A549 (cell line): ENCODE data around the gene BICRAL.

Source experiments
- CEBPB ChIP-seq, 2 experiments: fragments of >200 bp in 1 of 2; sonication (Bioruptor Twin) in 1 of 2; formaldehyde crosslinking in 1 of 2; IDR thresholded peaks; 2 replicates each; pipeline ENCODE4 v1.6.1; 2012 to 2016
- CTCF ChIP-seq: fragments of >200 bp; sonication (Bioruptor Twin); formaldehyde crosslinking; IDR thresholded peaks from 3 replicates; pipeline ENCODE4 v1.5.1; 2016
- E2F6 ChIP-seq: IDR thresholded peaks from 2 replicates; pipeline ENCODE4 v1.6.1; 2012; ENCODE audit warnings: low read depth, borderline replicate concordance
- EP300 ChIP-seq, 2 experiments: fragments of >200 bp; sonication (Bioruptor Twin); formaldehyde crosslinking; IDR thresholded peaks; 2 replicates in 1 of 2; 3 replicates in 1 of 2; pipeline ENCODE4 v1.6.1; 2016 to 2017
- HOXA7 ChIP-seq: fragments of 250-450 bp; sonication (Bioruptor Pico); IDR thresholded peaks from 2 replicates; pipeline ENCODE4 v1.5.0; 2020; ENCODE audit warnings: mild to moderate bottlenecking, moderate library complexity
- POLR2A ChIP-seq: IDR thresholded peaks from 2 replicates; pipeline ENCODE4 v1.6.1; 2012; ENCODE audit warnings: mild to moderate bottlenecking, low read length
- TF ChIP-seq, protein P1 (sequence below): fragments of 150-350 bp; IDR thresholded peaks from 2 replicates; pipeline ENCODE4 v1.6.1; 2014; ENCODE audit warnings: low read depth, mild to moderate bottlenecking, low read length
- TF ChIP-seq, protein P2 (sequence below): fragments of 200-600 bp; sonication (generic); IDR thresholded peaks from 2 replicates; pipeline ENCODE4 v1.6.1; 2016; ENCODE audit warnings: antibody characterized with exemption, mild to moderate bottlenecking, moderate library complexity

DNA sequence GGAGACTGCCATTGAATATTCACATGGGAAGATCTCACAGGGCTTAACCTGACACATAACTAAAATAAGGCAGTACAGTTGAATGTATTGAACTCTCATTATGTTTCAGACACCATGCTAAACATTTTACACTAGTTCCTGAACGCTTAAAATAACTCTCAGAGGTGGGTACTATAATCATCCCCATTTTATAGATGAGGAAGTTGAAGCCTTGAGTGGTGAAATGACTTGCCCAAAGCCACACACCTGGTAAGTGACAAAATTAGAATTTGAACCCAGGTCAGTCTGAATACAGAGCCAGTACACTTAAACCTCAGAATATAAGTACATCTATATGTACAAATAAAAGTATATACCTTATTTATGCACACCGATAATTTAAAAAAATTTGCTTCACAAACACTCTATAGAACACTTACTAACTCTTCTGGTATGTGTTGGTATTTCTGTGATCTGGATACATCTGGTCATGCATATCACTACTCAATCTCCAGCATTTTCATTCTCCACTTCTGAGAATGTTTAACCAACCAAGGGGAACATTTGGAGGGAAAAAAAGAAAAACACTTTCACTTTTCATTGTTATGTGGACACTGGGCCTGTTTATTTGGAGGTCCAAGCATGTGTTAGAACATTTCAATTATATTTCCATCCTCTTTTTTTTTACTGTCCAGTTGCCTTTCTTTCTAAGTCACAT lies 4.6 kb upstream of the BICRAL start:
- no peak for TF ChIP-seq CTCF
- no peak for TF ChIP-seq POLR2A
- TF ChIP-seq, protein P1, sequence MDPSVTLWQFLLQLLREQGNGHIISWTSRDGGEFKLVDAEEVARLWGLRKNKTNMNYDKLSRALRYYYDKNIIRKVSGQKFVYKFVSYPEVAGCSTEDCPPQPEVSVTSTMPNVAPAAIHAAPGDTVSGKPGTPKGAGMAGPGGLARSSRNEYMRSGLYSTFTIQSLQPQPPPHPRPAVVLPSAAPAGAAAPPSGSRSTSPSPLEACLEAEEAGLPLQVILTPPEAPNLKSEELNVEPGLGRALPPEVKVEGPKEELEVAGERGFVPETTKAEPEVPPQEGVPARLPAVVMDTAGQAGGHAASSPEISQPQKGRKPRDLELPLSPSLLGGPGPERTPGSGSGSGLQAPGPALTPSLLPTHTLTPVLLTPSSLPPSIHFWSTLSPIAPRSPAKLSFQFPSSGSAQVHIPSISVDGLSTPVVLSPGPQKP = no peak
- no peak for TF ChIP-seq CEBPB (IDR thresholded peaks at IDR 0.05)
- TF ChIP-seq EP300 (IDR thresholded peaks at IDR 0.05) = no peak
- TF ChIP-seq, protein P2, sequence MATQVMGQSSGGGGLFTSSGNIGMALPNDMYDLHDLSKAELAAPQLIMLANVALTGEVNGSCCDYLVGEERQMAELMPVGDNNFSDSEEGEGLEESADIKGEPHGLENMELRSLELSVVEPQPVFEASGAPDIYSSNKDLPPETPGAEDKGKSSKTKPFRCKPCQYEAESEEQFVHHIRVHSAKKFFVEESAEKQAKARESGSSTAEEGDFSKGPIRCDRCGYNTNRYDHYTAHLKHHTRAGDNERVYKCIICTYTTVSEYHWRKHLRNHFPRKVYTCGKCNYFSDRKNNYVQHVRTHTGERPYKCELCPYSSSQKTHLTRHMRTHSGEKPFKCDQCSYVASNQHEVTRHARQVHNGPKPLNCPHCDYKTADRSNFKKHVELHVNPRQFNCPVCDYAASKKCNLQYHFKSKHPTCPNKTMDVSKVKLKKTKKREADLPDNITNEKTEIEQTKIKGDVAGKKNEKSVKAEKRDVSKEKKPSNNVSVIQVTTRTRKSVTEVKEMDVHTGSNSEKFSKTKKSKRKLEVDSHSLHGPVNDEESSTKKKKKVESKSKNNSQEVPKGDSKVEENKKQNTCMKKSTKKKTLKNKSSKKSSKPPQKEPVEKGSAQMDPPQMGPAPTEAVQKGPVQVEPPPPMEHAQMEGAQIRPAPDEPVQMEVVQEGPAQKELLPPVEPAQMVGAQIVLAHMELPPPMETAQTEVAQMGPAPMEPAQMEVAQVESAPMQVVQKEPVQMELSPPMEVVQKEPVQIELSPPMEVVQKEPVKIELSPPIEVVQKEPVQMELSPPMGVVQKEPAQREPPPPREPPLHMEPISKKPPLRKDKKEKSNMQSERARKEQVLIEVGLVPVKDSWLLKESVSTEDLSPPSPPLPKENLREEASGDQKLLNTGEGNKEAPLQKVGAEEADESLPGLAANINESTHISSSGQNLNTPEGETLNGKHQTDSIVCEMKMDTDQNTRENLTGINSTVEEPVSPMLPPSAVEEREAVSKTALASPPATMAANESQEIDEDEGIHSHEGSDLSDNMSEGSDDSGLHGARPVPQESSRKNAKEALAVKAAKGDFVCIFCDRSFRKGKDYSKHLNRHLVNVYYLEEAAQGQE = no peak
- TF ChIP-seq HOXA7 (CRISPR knock-in tag) = no peak
- no peak for TF ChIP-seq E2F6
